HG03457 (cell line): ENCODE measurements around the gene SOAT2.
A peak's percentile ranks its signal among the peaks of the same experiment; 100 is the strongest.

Experiments used
- ATAC-seq: cut with Tn5 transposase; IDR thresholded peaks from one replicate; pipeline ENCODE4 v1.9.1; 2021; ENCODE audit warnings: moderate number of reproducible peaks; ENCODE audit not compliant: unreplicated experiment

SOAT2 gene, protein sequence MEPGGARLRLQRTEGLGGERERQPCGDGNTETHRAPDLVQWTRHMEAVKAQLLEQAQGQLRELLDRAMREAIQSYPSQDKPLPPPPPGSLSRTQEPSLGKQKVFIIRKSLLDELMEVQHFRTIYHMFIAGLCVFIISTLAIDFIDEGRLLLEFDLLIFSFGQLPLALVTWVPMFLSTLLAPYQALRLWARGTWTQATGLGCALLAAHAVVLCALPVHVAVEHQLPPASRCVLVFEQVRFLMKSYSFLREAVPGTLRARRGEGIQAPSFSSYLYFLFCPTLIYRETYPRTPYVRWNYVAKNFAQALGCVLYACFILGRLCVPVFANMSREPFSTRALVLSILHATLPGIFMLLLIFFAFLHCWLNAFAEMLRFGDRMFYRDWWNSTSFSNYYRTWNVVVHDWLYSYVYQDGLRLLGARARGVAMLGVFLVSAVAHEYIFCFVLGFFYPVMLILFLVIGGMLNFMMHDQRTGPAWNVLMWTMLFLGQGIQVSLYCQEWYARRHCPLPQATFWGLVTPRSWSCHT

DNA sequence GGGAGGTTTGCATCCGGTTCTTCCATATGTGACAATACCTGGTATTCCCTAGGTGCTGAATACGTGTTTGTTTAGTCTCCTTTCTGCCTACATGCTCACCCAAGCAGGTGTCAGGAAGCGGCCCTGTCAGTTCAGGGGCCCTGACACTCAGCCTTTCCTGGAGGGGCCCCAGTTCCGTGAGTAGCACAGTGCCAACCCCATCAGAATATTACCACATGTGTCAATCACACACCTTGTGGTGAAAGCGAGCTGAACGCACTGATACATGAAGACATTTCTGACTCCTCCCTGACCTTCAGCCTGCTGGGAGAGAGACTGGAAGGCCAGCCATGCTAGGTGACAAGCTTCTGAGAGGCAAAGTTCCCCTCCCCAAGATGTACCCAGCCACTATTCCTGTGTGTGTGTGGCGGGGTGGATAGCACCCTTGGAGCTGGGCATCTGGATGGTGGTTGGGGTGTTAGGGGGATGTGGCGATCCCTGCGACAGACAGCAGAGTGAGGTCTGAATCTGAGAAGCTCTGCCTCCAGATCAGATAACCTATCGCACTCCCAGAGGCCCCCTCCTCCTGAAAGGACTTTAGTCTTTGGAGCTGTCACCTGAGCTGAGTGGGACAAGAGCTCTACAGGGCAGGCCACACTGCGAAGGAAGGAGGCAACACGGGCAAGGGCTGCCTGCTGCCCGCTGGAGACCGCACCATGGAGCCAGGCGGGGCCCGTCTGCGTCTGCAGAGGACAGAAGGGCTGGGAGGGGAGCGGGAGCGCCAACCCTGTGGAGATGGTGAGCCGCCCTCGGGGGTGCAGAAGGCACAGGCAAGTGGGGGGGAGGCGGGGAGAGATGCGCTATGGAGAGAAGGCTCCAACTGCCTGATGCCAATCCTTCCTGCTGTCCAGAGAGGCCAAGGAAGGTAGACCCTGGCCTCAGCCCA is at the start of gene SOAT2:
TSS of gene SOAT2 (plus strand) at position 604 of the 925 bp plus-strand sequence. CDS start at position 696, 92 bp downstream.
- ATAC-seq, result no peak

GRCh38 chr12:53054112-53054878 is 49.0 kb upstream of the SOAT2 start:
- peak; percentile 82 for ATAC-seq

- ATAC-seq, result no peak
Measured at GRCh38 chr12:53055471-53056266, 47.6 kb upstream of the SOAT2 start.

GRCh38 chr12:53056296-53056695 is 47.0 kb upstream of the SOAT2 start:
- ATAC-seq, result no peak

DNA sequence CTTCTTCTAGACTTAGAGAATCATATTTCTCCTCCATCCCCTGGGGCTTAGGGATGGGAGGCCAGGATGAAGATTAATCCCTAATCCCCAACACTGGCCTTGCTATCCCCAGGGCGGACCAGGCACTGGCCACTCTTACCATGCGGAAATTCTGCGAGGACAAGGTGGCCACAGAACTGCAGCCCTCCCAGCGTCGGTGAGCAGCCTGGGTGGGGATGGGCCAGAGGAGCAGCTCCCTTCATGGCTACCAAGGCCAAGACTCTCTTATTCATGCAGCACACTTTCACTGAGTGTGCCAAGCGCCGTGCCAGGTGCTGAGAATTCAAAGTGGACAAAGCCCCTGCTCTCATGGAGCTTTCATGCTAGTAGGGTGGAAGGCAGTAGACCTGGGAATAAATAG is 46.4 kb upstream of the SOAT2 start:
- ATAC-seq, result no peak

GRCh38 chr12:53057816-53058500 is 45.3 kb upstream of the SOAT2 start:
- no peak for ATAC-seq

DNA sequence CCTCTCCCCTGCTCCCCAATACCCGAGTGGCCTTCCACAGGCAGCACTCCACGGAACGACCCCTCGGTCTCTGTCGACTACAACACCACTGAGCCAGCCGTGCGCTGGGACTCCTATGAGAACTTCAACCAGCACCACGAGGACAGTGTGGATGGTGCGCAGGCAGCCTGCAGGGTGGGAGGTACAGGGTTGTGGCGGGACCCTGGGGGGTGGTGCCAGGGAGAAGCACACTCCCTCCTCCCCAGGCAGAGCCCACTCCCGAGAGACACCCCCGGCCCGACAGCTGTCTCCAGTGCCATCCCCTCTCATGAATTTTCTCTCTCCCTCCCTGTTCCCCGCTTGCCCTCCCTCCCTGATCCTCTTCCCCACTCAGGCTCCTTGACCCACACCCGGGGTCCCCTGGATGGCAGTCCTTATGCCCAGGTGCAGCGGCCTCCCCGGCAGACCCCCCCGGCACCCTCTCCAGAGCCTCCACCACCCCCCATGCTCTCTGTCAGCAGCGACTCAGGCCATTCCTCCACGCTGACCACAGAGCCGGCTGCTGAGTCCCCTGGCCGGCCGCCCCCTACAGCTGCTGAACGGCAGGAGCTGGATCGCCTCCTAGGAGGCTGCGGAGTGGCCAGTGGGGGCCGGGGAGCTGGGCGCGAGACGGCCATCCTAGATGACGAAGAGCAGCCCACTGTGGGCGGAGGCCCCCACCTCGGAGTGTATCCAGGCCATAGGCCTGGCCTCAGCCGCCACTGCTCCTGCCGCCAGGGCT is 44.4 kb upstream of the SOAT2 start:
- no peak for ATAC-seq

DNA sequence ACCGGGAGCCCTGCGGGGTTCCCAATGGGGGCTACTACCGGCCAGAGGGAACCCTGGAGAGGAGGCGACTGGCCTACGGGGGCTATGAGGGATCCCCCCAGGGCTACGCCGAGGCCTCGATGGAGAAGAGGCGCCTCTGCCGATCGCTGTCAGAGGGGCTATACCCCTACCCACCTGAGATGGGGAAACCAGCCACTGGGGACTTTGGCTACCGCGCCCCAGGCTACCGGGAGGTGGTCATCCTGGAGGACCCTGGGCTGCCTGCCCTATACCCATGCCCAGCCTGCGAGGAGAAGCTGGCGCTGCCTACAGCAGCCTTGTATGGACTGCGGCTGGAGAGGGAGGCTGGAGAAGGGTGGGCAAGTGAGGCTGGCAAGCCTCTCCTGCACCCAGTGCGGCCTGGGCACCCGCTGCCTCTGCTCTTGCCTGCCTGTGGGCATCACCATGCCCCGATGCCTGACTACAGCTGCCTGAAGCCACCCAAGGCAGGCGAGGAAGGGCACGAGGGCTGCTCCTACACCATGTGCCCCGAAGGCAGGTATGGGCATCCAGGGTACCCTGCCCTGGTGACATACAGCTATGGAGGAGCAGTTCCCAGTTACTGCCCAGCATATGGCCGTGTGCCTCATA is 43.7 kb upstream of the SOAT2 start:
- no peak for ATAC-seq

DNA sequence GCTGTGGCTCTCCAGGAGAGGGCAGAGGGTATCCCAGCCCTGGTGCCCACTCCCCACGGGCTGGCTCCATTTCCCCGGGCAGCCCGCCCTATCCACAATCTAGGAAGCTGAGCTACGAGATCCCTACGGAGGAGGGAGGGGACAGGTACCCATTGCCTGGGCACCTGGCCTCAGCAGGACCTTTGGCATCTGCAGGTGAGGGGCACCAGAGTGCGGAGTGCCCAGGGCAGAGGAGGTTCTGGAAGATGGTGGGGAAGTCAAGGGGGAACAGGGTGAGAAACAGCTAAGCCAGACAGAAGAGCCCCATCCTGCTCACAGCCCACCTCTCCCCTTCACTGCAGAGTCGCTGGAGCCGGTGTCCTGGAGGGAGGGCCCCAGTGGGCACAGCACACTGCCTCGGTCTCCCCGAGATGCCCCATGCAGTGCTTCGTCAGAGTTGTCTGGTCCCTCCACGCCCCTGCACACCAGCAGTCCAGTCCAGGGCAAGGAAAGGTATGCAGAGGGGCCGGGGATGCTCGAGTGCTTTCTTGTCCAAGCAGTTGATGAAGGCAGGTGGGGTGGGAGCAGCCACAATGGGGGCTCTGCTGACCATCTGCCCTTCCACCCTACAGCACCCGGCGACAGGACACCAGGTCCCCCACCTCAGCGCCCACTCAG is 43.1 kb upstream of the SOAT2 start:
- ATAC-seq, result no peak

GRCh38 chr12:53060721-53061276 is 42.5 kb upstream of the SOAT2 start:
- ATAC-seq, result no peak

DNA sequence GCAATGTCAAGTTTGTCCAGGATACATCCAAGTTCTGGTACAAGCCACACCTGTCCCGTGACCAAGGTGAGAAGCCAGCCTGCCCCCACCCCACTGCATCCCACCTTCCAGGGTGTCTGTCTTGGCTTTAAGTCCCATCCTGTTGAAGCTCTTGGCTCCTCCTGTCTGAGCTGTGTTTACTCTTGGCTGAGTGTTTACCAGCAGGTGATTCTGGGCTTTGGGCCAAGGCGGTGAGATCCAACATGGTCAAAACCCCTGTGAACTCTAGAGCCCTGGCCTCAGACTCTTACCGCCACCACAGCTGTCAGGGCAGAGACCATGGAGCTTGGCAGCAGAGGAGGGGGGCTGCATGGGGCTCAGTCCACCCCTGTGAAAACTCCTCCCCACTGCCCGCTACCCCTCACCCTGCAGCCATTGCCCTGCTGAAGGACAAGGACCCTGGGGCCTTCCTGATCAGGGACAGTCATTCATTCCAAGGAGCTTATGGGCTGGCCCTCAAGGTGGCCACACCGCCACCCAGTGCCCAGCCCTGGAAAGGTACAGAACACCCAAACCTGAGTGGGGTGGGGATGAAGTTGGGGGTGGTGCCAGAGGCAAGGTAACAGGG is 41.8 kb upstream of the SOAT2 start:
- no peak for ATAC-seq

DNA sequence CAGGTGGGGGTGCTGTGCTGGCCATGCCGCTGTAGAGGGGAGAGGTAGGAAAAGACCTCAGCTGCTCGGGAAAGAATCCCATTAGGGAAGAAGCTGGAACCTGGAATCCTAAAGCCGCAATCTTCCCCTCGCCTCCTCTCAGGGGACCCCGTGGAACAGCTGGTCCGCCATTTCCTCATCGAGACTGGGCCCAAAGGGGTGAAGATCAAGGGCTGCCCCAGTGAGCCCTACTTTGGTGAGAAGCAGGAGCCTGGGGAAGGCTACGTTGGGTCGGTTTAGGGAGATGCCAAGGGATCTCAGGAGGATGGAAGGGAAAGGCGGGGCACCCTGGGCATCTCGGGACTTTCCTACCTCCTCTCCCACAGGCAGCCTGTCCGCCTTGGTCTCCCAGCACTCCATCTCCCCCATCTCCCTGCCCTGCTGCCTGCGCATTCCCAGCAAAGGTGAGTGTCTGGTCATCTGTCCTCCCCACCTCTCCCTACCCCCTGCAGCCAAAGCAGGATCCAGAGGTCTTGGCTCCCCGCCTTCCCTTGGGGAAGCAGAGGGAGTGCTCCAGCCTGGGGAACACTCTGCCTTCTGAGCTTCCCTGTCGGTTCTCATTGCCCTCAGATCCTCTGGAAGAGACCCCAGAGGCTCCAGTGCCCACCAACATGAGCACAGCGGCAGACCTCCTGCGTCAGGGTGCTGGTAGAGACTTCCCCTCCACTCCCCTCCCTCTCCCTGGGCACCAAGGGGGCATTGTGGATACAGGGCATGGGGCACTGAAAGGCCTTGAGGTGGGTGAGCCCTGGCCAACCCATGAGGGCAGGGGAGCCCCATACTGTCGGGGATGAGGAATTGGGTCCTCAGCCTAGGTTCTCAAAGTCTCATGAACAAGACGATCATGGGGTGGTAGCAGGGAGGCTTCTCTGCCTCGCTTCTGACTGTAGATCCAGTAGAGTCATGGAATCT is 41.0 kb upstream of the SOAT2 start:
- ATAC-seq, result no peak

GRCh38 chr12:53062977-53063707 is 40.1 kb upstream of the SOAT2 start:
- no peak for ATAC-seq

GRCh38 chr12:53063708-53064612 is 39.3 kb upstream of the SOAT2 start:
- no peak for ATAC-seq
